Stimulated activated CD4-positive, alpha-beta T cell treated with anti-CD3 and anti-CD28 coated beads, Interleukin-2, amount 100 ng/mL, for 24 hours (primary cell): ENCODE measurements around the gene PLRG1.
A peak's percentile ranks its signal among the peaks of the same experiment; 100 is the strongest.

Experiments
- DNase-seq, 2 donors: peaks; one replicate each; pipeline ENCODE4 v3.0.0-alpha.2; 2020

Gene PLRG1

DNA sequence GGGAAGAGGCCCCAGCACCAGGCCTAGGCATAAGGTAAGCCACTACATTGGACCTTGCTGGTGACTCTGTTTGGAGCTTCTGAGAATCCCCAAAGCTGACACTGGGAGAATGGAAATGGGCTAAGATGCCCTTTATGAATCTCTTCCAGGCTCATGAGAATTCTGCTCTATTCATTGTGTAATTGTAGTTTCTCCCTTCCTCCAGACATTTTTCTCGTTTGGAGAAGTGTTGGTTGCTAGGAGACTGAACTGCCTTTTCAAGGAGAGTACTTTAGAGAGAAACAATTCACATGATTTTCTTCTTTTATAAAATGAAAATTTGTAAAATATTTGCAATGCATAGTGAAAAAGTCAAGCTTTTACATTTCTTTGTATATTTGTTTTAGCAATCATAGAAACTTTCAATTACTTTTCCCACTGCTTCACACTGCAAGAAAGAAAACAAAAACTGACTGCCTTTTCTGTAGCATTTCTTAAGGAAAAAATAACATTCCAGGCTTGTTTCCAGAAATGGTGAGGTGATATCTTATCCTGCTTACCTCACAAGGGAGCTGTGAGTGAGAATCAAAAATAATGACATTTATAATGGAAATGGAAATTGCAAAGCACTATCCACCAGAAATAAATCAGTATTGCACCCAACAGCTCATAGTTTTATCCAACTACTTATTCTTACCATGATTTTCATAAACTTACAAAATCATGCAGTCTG, 33.7 kb downstream of the PLRG1 start:
- DNase-seq = no peak

DNA sequence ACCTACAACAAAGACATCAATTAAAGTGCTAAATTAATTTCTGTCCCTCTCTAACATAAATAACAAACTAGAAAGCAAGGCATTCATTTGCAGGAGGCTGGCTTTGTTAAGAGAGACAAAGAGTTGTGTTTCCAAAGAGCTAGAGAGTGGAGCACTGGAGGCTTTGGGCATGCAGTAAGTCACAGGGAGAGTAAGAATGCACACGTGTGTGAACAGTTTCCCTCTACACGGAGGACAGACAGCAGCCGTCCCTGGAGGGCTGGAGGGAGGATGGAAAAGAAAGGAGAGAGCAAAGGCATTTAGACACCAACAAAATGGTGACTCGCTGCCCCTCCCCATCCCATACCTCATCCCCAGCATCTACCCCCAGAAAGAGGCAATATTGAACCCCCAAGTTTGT, 38.2 kb downstream of the PLRG1 start:
- no peak for DNase-seq

DNA sequence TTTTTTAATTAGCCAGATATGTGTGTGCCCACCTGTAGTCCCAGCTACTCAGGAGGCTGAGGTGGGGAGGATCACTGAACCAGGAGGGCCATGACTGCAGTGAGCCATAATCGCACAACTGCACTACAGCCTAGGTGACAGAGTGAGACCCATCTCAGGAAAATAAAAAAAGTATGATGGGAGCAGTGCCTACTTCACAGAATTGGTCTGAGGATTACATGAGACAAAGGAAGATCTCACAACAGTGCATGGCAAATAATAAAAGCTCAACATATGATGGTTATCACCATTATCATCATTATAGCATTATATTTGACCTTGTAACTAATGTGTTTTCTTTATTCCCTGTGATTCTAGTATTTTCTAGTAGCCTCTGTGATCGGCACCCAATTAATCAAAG, 38.7 kb downstream of the PLRG1 start:
- no peak for DNase-seq

DNA sequence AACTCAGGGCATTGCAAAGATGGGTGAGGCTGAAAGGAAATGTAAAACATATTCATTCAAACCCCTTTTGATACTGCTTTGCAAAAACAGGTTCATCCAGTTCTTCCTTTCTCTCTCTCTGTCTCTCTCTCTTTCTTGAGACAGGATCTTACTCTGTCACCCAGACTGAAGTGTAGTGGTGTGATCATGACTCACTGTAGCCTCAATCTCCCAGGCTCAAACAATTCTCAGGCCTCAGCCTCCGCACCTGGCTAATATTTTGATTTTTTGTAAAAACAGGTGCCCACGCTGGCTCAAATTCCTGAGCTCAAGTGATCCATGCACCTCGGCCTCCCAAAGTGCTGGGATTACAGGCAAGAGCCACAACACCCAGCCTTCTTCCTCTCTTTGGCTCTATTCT, 43.0 kb downstream of the PLRG1 start:
- DNase-seq = no peak

DNA sequence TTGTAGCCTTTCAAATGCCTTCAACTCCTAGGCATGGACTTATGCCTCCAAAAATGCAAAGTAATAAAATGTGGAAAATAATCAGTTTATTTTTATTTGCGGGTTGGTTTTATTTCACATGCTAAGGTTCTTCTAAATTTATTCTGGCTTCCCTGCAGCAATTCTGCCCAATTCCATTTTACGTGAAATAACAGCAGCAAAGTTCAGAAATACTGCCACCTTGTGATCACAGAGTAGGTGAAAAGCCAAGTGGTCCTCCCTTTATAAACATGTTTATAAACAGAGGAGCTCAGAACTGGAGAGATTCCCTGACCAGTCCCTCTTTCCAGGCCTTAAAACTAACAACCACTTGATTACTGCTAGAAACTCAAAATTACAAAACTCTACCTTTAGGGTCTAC, 43.9 kb downstream of the PLRG1 start:
- DNase-seq = no peak

DNA sequence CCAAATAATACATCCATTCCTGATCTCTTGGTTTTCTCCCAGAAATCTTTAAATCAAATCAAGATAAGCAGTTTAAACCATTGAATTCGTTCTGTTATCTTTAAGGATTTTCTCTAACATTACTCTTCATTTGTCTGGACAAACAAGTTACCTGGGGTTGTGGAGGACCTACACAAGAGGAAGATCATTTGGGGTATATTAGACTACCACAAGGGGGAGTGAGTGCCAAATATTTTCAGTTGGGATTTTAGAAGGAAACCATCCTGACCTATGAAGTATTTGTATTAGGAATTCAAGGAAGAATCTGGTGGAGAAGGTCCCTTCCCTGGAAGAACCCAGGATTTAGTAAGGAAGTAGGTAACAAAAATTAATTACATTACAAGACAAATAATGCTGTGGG, 46.6 kb downstream of the PLRG1 start:
- no peak for DNase-seq

DNA sequence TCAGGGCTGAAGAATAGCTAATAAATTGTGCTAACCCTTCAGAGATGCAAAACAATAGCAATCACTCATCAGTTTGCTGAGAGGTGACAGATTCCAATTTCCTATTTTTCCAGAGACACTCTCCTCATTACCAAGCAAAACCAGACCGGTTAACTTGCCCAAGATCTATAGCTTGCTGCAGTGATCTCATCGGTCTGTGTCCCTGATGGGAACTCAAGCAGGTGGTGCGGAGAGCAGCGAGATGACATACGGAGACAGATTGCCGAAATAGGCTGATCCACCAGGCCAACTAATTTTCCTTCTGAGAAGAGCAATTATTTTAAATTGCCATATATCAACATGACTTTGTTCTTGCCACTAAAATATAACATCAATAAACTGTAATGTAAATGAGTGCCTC, 48.1 kb downstream of the PLRG1 start:
- no peak for DNase-seq

DNA sequence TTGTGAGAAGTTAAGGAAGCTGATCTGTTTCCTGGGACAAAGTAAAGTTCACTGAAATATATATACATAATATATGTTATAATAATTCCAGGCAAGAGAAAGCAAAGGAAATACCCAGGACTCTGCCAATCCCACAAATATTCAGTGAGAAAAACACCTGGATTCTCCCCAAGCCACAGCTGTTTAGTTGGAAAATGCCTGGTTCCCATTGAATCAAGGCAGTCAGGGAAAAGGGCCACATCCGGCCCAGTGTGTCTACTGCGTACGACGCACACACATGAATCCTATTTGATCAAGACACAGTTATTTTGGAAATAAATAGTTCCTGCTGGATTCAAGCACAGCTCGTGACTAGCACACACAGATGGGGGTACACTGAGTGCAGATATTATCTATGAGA, 52.3 kb downstream of the PLRG1 start:
- DNase-seq = no peak

DNA sequence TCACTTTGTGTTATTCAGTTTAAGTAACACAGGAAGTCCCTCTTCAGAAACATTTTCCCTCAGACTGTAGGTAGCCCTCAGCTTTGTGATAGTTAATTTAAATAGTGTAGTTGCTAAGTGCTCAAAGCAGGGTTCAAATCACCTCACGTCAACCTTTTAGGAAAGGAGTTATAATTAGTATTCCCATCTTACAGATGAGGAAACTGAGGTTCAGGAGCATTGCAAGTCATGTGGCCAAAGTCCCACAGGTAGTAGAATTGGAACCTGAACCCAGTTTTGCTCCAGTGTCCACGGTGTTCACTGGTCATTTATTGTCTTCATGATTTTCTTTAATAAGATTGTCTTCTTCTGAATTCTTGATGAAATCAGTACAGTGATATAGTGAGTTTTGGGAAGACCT, 54.3 kb downstream of the PLRG1 start:
- DNase-seq = no peak

DNA sequence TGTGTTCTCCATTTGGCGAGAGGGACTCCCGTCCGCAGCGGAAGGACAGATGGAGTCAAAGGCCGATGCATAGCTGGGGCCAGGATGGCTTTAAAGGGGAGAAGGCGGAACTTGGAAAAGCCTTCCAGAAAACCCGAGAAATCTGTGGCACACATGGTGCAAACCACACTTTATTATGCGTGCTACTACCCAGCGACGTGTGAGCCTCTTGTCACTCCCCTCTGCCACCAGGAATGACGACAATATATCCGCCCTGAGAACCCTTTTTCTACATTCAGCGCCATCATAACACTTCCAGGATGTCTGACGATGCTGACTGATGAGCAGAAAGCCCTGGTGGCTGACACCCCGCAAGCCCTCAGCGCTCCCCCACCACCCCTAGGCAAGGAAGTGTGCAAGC, 57.9 kb downstream of the PLRG1 start:
- DNase-seq = no peak

DNA sequence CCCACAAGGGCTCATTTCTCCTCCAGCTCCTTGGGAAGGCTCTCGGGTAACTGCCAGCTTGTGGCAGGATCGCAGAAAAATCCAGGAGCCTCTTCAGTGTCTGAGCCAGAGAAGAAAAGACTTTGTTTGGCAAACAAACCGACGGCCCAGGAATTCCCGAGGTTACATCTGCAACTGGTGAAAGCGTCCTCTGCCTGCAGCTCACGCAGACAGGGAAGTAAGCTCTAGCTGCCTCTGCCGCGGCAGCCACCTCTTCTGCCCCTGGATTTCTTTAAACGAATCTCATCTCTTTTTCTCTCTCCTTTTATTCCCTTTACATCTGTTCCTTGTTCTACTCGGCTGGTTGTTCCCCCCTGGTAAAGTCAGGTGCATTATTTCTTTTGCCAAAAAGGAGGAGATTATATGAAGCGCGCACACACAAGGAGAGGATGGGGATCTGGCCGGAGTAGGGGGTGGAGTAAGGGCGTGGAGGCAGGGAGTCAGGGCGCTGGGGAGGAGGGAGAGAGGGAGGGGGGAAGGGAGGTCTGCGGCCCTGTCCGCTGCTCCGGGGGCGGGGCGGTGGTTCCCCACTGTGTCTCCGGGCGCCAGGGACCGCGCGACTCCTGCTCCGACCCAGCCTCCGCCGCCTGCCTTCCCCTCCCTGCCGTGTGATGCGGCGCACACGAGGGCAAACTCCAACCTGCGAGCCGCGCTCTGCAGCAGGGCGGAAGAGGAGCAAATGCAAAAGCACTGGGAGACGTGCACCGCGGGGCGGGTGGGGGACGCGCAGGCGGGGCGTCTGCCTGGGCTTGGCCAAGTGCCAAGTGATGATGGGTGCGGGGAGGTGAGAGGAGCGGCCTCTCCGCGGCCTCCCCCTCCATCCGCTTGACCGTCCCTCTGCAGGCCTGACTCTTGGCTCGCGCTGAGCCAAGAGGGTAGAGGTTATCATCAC, 58.6 kb downstream of the PLRG1 start, which contains the start of gene DCHS2:
DCHS2 (minus strand) TSS at position 459 of the 931 bp plus-strand sequence; CDS start at position 15, 444 bp downstream.
- peak in 1 of 2 donors; percentile 37 for DNase-seq

DNA sequence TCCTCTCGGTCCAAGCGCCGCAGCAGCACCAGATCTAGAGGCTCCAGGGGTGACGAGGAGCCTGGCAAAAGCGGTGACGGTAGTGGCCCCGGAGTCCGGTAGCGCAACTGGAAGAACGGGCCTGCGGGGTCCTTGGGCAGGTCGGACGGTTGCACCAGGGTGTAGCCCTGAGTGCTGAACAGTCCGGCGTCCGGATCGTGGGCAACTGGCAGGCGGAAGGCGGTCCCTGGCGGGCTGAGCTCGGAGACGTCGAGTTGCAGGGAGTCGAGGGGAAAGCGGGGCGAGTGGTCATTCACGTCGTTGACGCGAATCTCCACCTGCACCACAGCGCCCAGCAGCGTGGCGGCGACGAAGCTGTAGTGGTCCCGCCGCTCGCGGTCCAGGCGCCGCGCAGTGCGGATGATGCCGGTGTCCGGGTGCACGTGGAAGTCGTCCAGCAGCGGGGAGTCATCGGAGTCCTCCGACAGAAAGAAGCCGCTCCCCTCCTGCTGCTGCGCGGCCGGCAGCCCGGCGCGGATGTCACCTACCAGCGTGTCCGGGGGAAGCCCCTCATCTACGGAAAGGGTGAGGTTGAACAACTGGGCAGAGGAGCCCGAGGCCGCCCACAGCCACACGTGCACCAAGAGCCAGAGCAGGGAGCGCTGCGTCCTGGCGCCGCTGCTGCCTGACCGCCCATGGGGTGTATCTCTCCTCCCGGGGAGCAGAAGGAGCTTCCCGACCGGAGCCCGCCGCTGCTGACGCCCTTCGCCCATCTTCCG, 59.4 kb downstream of the PLRG1 start:
- peak in 1 of 2 donors; percentile 33 for DNase-seq

DNA sequence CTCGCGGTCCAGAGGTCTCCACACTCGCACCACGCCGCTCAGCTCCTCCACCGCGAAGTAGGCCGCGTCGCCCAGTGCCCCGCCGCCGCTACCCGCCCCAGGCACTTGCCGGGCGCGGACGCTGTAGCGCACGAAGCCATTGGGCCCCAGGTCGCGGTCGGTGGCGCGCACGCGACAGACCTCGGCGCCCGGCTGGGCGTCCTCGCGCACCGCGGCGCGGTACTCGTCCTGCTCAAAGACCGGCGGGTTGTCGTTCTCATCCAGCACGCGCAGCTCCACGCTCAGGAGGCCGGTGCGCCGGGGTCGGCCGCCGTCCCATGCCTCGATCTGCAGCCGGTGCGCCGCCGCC, 60.0 kb downstream of the PLRG1 start:
- peak in 1 of 2 donors; percentile 20 for DNase-seq

DNA sequence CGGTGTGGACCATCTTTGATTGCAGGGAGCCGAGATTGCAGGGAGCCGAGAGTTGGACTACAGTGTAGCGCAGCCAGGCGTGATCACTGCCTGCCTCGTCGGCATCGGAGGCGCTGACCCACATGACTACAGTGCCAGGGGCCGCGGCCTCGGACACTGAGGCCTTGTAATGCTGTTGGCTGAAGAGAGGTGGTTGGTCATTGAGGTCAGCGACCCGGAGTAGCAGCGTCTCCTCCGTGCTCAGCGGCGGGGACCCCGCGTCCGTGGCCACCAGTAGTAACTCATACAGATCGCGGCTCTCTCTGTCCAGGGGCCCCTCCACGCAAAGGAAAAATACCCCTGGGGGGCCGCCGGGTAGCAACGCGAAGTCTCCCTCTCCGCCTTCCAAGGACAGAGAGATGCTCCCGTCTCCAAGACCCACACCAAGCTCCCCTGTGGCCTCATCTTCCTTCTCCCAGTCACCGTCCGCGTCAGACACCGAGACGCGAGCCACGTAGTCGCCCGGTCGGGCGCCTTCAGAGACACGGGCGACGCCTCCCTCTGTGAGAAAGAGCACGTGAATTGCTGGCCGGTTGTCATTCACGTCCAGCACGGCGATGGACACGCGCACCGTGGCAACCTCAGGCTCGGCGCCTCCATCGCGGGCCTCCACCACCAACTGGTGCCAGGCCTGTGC, 60.5 kb downstream of the PLRG1 start:
- DNase-seq = no peak

DNA sequence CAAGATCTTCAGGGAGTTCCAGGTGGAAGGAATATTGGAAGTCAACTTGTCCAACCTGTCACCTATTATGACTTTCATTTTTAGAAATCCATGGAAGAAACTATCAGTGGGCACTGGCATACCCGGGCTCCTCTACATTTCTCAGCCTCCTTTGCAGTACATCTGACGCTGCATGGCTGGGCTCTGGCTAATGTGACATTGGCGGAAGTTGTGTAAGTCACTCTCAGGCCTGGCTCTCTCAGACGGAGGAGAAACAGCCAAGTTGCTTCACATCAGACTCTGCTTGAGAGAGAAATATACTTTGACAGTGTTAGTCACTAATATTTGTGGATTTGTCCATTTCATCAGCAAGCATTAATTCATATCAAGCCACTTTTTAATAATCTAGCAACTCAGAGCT, 63.1 kb downstream of the PLRG1 start:
- DNase-seq = no peak

DNA sequence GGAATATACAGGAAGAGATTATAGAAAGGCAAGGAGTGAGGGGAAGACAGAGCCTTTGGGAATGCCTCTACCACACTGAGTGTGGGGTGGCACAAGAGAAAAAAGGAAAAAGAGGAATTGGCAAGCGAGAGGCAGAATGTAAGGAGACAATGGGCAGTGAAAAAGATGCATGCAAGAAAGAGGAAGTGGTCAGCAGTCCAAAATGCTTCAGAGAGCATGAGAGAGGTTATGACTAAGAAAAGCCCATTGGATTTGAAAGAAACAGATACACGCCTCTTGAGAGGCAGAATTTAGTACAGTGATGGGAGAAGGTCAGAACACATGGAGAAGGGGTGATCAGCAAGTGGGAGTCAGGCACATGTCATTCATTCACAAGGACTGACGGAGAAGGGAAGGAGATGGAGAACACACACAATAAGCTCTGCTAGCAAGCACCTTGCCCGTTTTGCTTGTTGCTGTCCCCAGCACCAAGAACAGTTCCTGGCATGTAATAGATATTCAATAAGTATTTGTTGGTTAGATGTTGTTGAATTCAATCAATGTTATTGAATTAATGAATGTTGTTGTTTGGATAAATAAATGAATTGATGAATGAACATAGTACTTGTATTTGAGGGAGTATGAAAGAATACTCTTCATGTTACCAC, 65.0 kb downstream of the PLRG1 start:
- no peak for DNase-seq
